OCI-LY7 (cell line): Measurements from ENCODE around the gene GSE1.

ENCODE experiments used
- EZH2phosphoT487 ChIP-seq: fragments of 200-600 bp; sonication (generic); IDR thresholded peaks from 2 replicates; pipeline ENCODE4 v1.6.1; 2018; ENCODE audit warnings: low read depth, borderline replicate concordance, mild to moderate bottlenecking, mixed run types, antibody characterized with exemption, low read length, moderate library complexity, mixed read lengths
- TF ChIP-seq, protein P1 (sequence below): fragments of 200-600 bp; sonication (generic); conservative IDR thresholded peaks from 2 replicates; pipeline ENCODE4 v1.5.1; 2014; ENCODE audit warnings: mild to moderate bottlenecking, antibody characterized with exemption, low read length, moderate library complexity, mixed read lengths

DNA sequence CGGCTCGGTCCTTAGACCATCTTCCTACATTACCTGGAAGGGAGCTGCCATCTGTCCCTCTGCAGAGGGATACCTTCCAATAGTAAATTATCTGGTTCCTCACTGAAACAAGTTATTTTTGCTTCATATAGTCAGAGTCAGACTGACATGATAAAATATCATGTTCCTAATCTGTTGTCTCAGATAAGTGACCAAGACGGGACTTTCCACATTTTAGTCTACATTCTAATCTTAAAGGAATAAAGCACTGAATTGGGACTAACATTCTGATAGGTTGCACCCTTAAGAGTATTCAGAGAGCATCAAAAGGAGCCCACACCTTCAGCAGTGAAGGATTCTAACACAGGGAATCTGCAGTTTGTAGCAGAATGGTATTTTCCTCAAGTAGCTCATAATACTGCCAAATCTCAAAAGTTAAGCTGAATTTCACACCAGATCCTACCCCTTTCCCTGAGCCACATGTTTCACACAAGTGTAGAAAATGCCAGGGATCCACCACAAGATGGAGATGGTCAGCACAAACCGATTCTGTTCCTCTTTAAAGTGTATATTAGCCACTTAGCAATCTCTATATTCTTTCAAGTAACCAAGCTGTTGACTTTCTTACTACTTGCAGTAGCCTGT is 62.2 kb downstream of the GSE1 start:
- TF ChIP-seq, protein P1, sequence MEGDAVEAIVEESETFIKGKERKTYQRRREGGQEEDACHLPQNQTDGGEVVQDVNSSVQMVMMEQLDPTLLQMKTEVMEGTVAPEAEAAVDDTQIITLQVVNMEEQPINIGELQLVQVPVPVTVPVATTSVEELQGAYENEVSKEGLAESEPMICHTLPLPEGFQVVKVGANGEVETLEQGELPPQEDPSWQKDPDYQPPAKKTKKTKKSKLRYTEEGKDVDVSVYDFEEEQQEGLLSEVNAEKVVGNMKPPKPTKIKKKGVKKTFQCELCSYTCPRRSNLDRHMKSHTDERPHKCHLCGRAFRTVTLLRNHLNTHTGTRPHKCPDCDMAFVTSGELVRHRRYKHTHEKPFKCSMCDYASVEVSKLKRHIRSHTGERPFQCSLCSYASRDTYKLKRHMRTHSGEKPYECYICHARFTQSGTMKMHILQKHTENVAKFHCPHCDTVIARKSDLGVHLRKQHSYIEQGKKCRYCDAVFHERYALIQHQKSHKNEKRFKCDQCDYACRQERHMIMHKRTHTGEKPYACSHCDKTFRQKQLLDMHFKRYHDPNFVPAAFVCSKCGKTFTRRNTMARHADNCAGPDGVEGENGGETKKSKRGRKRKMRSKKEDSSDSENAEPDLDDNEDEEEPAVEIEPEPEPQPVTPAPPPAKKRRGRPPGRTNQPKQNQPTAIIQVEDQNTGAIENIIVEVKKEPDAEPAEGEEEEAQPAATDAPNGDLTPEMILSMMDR: peak; percentile 75
- no peak for TF ChIP-seq EZH2phosphoT487
